Ishikawa (cell line): ENCODE measurements around the gene TNFAIP3.

Experiments used
- CEBPB ChIP-seq: IDR thresholded peaks from 2 replicates; pipeline ENCODE4 v1.6.1; 2012
- CREB1 ChIP-seq: IDR thresholded peaks from 2 replicates; pipeline ENCODE4 v1.6.1; 2012; ENCODE audit warnings: low read depth
- EGR1 ChIP-seq: IDR thresholded peaks from 2 replicates; pipeline ENCODE4 v1.6.1; 2012
- EP300 ChIP-seq: IDR thresholded peaks from 2 replicates; pipeline ENCODE4 v1.6.1; 2012; ENCODE audit warnings: borderline replicate concordance
- FOXM1 ChIP-seq: IDR thresholded peaks from 2 replicates; pipeline ENCODE4 v1.6.1; 2012; ENCODE audit warnings: low read depth, borderline replicate concordance
- RAD21 ChIP-seq: IDR thresholded peaks from 2 replicates; pipeline ENCODE4 v1.6.1; 2012; ENCODE audit warnings: low read depth
- TAF1 ChIP-seq: IDR thresholded peaks from 2 replicates; pipeline ENCODE4 v1.6.1; 2012; ENCODE audit warnings: low read depth, mild to moderate bottlenecking
- TEAD4 ChIP-seq: IDR thresholded peaks from 2 replicates; pipeline ENCODE4 v1.6.1; 2012
- YY1 ChIP-seq: IDR thresholded peaks from 2 replicates; pipeline ENCODE4 v1.6.1; 2012; ENCODE audit warnings: low read depth
- TF ChIP-seq, protein P1 (sequence below): IDR thresholded peaks from 2 replicates; pipeline ENCODE4 v1.6.1; 2012

DNA sequence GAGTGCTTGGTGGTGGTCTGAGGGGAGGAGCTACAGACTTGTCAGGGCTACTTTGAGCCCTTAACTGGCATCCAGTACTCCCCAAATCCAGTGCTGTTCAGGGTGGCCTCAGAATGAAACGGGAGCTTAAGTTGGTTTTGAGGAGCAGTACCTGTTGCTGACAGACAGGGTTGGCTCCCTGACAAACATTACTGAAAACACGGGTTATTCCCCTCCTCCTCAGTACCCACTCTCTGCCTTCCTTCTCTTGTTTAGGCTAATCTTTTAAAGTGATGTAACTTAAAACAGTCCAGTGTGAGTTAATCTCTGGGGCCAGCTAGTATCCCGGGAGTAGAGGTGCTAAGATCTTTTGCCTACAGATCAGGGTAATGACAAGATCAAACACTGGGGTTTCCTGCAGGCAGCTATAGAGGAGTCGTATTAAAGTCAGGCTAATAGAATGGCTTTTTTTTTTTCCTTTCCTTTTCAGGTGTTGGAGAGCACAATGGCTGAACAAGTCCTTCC is 3.7 kb downstream of the TNFAIP3 start:
- TF ChIP-seq YY1: no peak
- TF ChIP-seq FOXM1: no peak
- no peak for TF ChIP-seq EP300
- no peak for TF ChIP-seq RAD21
- no peak for TF ChIP-seq CREB1
- TF ChIP-seq TEAD4: no peak
- TF ChIP-seq, protein P1, sequence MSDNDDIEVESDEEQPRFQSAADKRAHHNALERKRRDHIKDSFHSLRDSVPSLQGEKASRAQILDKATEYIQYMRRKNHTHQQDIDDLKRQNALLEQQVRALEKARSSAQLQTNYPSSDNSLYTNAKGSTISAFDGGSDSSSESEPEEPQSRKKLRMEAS: no peak
- no peak for TF ChIP-seq TAF1
- no peak for TF ChIP-seq EGR1
- no peak for TF ChIP-seq CEBPB
